Fibroblast of peridontal ligament (primary cell): Measurements from ENCODE around the gene CAP2.
"Not testable (repeated sequence)": the region's sequence is repeated elsewhere in the genome, so short reads cannot be mapped to it uniquely, and the experiment has no call there.

Experiments used
- DNase-seq: peaks from one replicate; pipeline ENCODE4 v3.0.0-alpha.2; 2010; ENCODE audit errors: extremely low read depth

CAP2 gene

GRCh38 chr6:17501982-17502704 is 108.7 kb downstream of the CAP2 start:
- no peak for DNase-seq

DNA sequence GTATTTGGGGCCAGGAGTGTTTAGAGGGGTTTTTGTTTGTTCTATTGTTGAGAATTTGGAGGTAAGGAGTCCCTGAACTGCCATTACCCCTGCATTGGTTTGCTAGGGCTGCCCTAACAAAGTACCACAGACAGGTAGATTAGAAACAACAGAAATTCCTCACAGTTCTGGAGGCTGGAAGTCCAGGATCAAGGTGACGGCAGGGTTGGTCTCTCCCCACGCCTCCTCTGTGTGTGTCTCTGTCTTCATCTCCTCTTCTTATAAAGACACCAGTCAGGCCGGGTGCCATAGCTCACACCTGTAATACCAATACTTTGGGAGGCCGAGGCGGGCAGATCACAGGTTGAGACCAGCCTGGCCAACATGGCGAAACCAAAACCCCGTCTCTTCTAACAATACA is 109.7 kb downstream of the CAP2 start:
- DNase-seq, result no peak

- no peak for DNase-seq
Measured at GRCh38 chr6:17504005-17504404, 110.6 kb downstream of the CAP2 start.

DNA sequence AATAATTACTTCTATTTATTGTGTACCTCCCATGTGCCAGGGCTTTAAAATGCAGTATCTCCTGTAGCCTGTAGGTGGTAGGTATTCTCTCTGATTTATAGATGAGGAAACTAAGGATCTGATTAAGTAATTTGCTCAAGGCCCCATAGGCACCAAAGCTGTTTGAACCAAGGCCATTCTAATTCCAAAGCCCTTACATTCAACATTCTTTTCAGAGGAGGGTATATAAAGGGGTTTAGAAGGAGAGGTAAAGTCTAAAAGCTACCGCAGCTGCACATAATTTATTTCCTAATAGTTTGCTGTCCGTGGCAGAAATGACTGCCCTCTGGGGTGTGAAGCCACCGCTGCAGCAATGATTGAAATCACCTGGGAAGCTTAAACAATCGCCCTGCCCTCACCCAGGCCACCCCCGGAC is 111.7 kb downstream of the CAP2 start:
- DNase-seq, result peak; percentile 18

DNA sequence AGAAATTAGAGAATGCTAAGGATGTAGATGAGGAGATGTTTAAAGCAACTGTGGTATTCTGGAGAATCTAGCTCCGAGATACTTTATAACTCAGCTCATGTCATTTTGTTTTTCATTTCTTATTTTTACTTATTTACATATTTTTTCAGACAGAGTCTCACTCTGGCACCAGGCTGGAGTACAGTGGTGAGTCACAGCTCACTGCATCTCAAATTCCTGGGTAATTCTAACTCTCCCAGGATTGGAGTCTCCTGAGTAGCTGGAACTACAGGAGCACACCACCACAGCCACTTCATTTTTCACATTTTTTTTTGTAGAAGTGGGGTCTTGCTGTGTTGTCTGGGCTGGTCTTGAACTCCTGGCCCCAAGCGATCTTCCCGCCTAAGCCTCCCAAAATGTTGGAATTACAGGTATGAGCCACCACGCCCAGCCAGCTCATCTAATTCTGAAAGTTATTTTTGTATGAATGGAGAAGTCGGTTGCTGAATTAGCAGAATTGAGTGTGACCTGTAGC is 112.4 kb downstream of the CAP2 start:
- peak; percentile 58 for DNase-seq

- DNase-seq, result no peak
Measured at GRCh38 chr6:17506531-17506930, 113.1 kb downstream of the CAP2 start.

DNA sequence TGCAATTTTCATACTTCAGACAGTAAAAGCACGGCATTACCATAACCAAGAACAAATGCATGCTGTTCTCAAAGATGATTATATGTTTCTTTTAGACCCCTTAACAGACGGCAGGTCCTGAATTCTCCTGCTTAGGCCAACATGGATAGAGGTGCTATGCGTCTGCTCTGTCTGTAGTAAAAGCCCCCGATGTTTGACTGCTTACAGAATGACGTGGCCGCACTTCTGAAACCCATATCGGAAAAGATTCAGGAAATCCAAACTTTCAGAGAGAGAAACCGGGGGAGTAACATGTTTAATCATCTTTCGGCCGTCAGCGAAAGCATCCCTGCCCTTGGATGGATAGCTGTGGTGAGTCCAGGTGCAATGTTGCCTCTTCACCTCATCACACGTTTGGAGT is 113.6 kb downstream of the CAP2 start:
- DNase-seq, result no peak

- DNase-seq, result no peak
Measured at GRCh38 chr6:17511084-17511483, 117.7 kb downstream of the CAP2 start.

- DNase-seq, result no peak
Measured at GRCh38 chr6:17511580-17511979, 118.2 kb downstream of the CAP2 start.

GRCh38 chr6:17519120-17519519 is 125.7 kb downstream of the CAP2 start:
- DNase-seq, result no peak

GRCh38 chr6:17525637-17526036 is 132.2 kb downstream of the CAP2 start:
- DNase-seq, result peak; percentile 47

DNA sequence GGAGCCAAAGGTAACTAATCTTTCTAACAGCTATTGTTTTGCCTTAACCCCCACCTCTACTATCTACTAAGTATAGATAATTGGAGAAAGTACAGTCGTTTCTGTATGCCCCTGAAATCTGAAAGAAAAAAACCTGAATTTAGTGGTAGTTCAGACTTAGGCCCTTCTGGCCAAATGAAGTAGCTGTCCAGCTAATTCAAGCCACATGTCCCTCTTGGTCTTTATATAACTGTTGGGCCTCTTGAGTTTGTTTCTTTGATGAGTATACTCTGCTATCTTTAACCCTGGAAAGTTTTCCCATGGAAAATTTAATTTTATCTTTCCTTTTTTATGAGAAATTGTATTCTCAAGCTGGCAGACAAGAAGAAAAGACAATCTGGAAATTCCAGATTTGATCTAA is 133.7 kb downstream of the CAP2 start:
- DNase-seq, result peak; percentile 64

GRCh38 chr6:17530321-17530835 is 137.0 kb downstream of the CAP2 start:
- DNase-seq, result no peak

- no peak for DNase-seq
Measured at GRCh38 chr6:17536586-17536985, 143.2 kb downstream of the CAP2 start.

- DNase-seq, result no peak
Measured at GRCh38 chr6:17542243-17542642, 148.8 kb downstream of the CAP2 start.

GRCh38 chr6:17545681-17546080 is 152.3 kb downstream of the CAP2 start:
- DNase-seq, result not testable (repeated sequence)

DNA sequence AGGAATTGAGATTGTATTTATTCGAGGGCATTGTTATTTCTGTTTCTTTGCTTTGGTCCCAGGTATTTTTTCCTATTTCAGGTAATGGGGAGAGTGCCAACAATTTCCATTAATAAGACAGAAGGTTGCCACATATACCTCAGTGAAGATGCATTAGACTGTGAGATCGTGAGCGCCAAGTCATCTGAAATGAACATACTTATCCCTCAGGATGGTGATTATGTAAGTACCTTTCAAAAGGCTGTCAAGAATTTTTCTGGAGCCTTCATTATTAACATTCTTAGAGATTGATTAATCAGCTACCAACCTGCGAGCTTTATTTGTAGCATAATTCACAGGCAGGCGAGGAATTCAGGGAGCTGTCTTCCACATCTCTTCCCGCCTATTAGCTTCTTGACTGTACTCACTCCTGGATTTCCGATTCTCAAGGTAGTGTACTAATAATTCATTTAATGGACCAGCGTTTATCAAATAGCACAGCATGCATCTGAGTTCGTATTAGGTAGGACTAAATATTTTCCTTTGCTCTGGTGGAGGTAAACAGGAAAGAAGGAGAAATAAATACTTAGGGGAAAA is 158.1 kb downstream of the CAP2 start:
- no peak for DNase-seq

DNA sequence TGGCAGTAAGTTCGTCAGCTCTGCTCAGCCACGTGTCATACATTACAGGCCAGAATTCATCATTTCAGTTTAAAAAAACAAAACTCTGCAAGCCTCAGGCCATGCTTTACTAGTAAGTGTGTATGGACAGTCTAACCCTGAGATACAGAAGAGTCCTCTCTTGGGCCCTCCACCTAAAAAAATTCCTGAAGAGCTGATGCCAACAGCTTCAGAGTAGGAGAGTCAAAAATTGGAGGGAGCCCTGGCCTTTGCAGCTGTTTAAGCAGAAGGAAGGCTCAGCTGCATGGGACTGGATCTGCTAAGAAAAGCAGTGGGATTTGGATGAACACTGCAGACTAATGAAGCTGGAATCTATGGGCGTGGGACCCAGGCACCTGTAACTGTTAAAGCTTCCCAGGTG is 159.5 kb downstream of the CAP2 start:
- no peak for DNase-seq

GRCh38 chr6:17556014-17556413 is 162.6 kb downstream of the CAP2 start:
- peak; percentile 60 for DNase-seq

GRCh38 chr6:17562636-17563035 is 169.2 kb downstream of the CAP2 start:
- DNase-seq, result no peak

GRCh38 chr6:17565399-17565798 is 172.0 kb downstream of the CAP2 start:
- DNase-seq, result no peak

GRCh38 chr6:17574866-17575560 is 181.6 kb downstream of the CAP2 start:
- DNase-seq, result peak; percentile 92

- no peak for DNase-seq
Measured at GRCh38 chr6:17577059-17577458, 183.7 kb downstream of the CAP2 start.
